ENCODE measurements around the gene MRPL19. TPM values are rescaled to one million over a fixed set of nuclear protein-coding genes. Genes with fewer than 3 reads are reported as not detected.
A peak's percentile ranks its signal among the peaks of the same experiment; 100 is the strongest.

The MRPL19 gene
- 10 to 100 TPM; 43.0 to 70.7 (median 64.1) TPM for total RNA-seq
- polyA plus RNA-seq: 10 to 100 TPM; 12.2 to 21.9 TPM
- long read RNA-seq, donor 1, transcript MRPL19-202 (6 exons, 3,479 nt): major isoform, 33 of 42 reads
- long read RNA-seq, donor 1, partial matches to known transcripts: 2 of 42 reads
- long read RNA-seq, donor 1, other reads (novel, unspliced or antisense): 3 of 42 reads
- long read RNA-seq, donor 2, transcript MRPL19-202 (6 exons, 3,479 nt): major isoform, 35 of 49 reads
- long read RNA-seq, donor 2, partial matches to known transcripts: 4 of 49 reads
- long read RNA-seq, donor 2, other reads (novel, unspliced or antisense): 8 of 49 reads
- long read RNA-seq, donor 3, transcript MRPL19-202 (6 exons, 3,479 nt): major isoform, 51 of 63 reads
- long read RNA-seq, donor 3, partial matches to known transcripts: 0 of 63 reads
- long read RNA-seq, donor 3, other reads (novel, unspliced or antisense): 9 of 63 reads

DNA sequence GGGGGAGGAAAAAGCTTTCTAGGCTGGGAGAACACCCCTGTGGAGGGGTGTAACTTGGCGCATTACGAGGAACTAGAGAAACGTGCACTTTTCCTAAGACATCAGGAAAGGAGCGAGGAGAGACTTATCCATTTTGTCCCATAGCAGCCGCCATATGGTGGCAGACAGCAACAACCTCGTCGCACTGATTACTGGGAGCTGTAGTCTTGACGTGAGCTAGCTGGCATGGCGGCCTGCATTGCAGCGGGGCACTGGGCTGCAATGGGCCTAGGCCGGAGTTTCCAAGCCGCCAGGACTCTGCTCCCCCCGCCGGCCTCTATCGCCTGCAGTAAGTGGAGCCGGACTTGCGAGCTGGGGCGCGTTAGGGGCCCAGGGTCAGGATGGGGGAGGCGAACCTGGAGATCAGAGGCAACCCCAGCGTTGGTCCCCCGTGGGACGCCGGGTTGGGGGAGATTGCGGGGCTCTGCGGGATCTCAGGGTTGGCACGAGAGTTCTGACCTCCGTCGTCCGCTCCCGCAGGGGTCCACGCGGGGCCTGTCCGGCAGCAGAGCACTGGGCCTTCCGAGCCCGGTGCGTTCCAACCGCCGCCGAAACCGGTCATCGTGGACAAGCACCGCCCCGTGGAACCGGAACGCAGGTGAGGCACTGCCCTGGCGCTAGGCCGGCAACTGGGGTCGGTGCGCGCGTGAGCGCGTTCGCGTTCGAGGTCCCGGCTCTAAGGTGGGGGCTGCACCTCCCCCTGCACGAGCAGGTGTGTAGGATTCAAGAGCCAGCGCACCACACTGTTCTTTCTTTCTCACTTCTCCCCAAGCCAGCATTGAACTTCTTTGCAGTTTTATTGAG lies at the start of gene MRPL19:
TSS of gene MRPL19 (plus strand) at position 201 of the 843 bp plus-strand sequence. CDS start at position 226, 25 bp downstream.
- DNase-seq: peak; percentile 70 to 95
- Histone ChIP-seq H3K27me3 (no peaks in the 10 kb centered on the region), H3K9me3 (no peaks in the 10 kb centered on the region), H3K27ac (peak within 1 kb of the TSS in 9 of 10 donors; percentile 64 to 90 (median 79)), H3K4me1 (peaks cover 0 to 29% (median 19%) of the 10 kb centered on the region in 9 donors), H3K4me3 (peak within 1 kb of the TSS; percentile 52 to 99 (median 89)), H3K36me3 (peaks cover 0 to 38% (median 13%) of the 10 kb centered on the region in 9 donors)
- WGBS, 2 donors: 0% methylated on average over 60 of the region's 60 CpGs
- intact Hi-C loops (cut with DNase I): loop anchor here in 1 of 10 donors (10.0 kb wide), 1 partner anchor 68 kb away; the partner anchor contains the start of gene GCFC2
- ATAC-seq: peak; percentile 99
- no peak for TF ChIP-seq CTCF (IDR thresholded peaks at IDR 0.05)

DNA sequence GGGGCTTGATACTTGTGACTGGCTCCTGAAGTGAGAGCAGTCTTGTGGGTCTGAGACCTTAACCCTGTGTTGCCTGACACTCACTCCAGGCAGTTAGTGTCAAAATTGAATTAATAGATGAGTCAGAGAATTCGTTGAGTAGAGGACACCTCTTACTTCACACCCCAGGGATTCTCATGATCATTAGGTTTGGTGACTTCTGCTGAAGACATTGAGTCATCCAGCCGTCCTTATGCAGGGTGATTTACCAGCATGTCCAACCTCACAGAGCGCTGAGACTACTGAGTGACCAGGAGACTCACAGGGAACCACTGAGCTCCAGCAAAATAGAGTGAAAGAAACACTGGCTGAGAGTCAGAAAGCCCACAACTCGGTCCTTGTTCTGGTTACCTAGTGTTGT lies 49.8 kb upstream of the MRPL19 start:
- H3K36me3 ChIP-seq: no peaks in the 10 kb centered on the region
- H3K9me3 ChIP-seq: peaks cover 0 to 5% (median 0%) of the 10 kb centered on the region in 11 donors
- intact Hi-C loops (cut with DNase I): no loop called here
- TF ChIP-seq CTCF (IDR thresholded peaks at IDR 0.05): no peak
- H3K27ac ChIP-seq: no peak overlapping the region
- no peaks in the 10 kb centered on the region for H3K27me3 ChIP-seq
- no peaks in the 10 kb centered on the region for H3K4me1 ChIP-seq
- DNase-seq (no peak), ATAC-seq (no peak)
- no peak overlapping the region for H3K4me3 ChIP-seq
- 84 to 85% methylated on average over 4 of the region's 4 CpGs for WGBS, 2 donors

GRCh38 chr2:75597949-75598348 lies 48.6 kb upstream of the MRPL19 start:
- Histone ChIP-seq H3K27me3 (no peaks in the 10 kb centered on the region), H3K9me3 (peaks cover 0 to 5% (median 0%) of the 10 kb centered on the region in 11 donors), H3K4me1 (no peaks in the 10 kb centered on the region), H3K36me3 (no peaks in the 10 kb centered on the region), H3K4me3 (no peak overlapping the region), H3K27ac (no peak overlapping the region)
- intact Hi-C loops (cut with DNase I): no loop called here
- WGBS, 2 donors: 94 to 95% methylated on average over 20 of the region's 20 CpGs
- ATAC-seq (no peak), DNase-seq (no peak)
- TF ChIP-seq CTCF (IDR thresholded peaks at IDR 0.05): no peak

DNA sequence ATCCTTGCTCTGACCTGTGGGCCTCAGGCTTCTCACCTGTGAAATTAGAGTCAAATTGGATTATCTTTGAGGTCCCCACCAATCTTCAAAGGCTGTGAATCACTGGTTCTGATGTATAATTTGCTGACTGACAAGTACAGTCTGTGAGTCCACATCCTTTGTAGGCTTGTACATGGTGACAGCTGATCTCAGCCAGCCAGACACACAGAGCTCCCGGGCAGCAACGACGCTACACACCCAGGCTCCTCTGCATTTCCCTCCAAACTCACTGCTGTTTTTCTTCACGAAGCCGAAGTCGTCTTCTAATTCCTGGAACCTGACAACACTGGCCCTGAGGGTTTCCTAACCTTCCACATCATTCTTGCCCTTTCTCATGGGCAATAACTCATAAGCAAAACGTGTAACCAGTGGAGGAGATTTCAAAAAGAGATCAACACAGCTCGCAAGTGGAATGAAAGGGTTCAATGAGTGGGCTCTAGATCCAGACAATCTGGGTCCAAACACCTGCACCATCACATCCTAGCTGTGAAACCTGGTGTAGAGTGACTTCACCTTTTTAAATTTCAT lies 47.9 kb upstream of the MRPL19 start:
- no peaks in the 10 kb centered on the region for H3K36me3 ChIP-seq
- TF ChIP-seq CTCF (IDR thresholded peaks at IDR 0.05): no peak
- no peaks in the 10 kb centered on the region for H3K27me3 ChIP-seq
- H3K4me1 ChIP-seq: no peaks in the 10 kb centered on the region
- ATAC-seq: no peak
- DNase-seq: no peak
- H3K4me3 ChIP-seq: no peak overlapping the region
- intact Hi-C loops (cut with DNase I): no loop called here
- H3K9me3 ChIP-seq: peaks cover 0 to 5% (median 0%) of the 10 kb centered on the region in 11 donors
- H3K27ac ChIP-seq: no peak overlapping the region
- 70 to 72% methylated on average over 8 of the region's 8 CpGs for WGBS, 2 donors

All from heart right ventricle (tissue), 16 donors.